Suppressor macrophage treated with lipopolysaccharide for 1 hour (primary cell): ENCODE results near the gene GTPBP6.

ENCODE experiments used
- DNase-seq, 3 donors: peaks; one replicate each; pipeline ENCODE4 v3.0.0-alpha.2; 2020 to 2022

GTPBP6 gene

GRCh38 chrX:318739-319578 lies at the start of gene GTPBP6:
GTPBP6 (minus strand) TSS chrX:318796; CDS start chrX:318787, 9 bp downstream.
- DNase-seq: peak; percentile 99 to 100 (median 100)

- DNase-seq: no peak
Observed at GRCh38 chrX:367866-368265, 49.3 kb upstream of the GTPBP6 start.

- DNase-seq: no peak
Observed at GRCh38 chrX:367349-367748, 48.8 kb upstream of the GTPBP6 start.

GRCh38 chrX:363621-364375 lies 45.2 kb upstream of the GTPBP6 start:
- no peak for DNase-seq

- no peak for DNase-seq
Observed at GRCh38 chrX:362937-363620, 44.5 kb upstream of the GTPBP6 start.

- DNase-seq: no peak
Observed at GRCh38 chrX:362351-362750, 43.8 kb upstream of the GTPBP6 start.

- DNase-seq: no peak
Observed at GRCh38 chrX:361231-362145, 42.9 kb upstream of the GTPBP6 start.

GRCh38 chrX:360496-361150 lies 42.0 kb upstream of the GTPBP6 start:
- DNase-seq: no peak

GRCh38 chrX:358651-359143 lies 40.1 kb upstream of the GTPBP6 start:
- DNase-seq: no peak

- peak; percentile 56 to 69 (median 63) for DNase-seq
Observed at GRCh38 chrX:357693-358471, 39.3 kb upstream of the GTPBP6 start.

- DNase-seq: no peak
Observed at GRCh38 chrX:357035-357692, 38.6 kb upstream of the GTPBP6 start.

- DNase-seq: no peak
Observed at GRCh38 chrX:356385-357034, 37.9 kb upstream of the GTPBP6 start.

GRCh38 chrX:355329-356050 lies 36.9 kb upstream of the GTPBP6 start:
- DNase-seq: no peak

GRCh38 chrX:353566-354535 lies 35.3 kb upstream of the GTPBP6 start:
- no peak for DNase-seq

- no peak for DNase-seq
Observed at GRCh38 chrX:352582-353314, 34.2 kb upstream of the GTPBP6 start.

- DNase-seq: no peak
Observed at GRCh38 chrX:352181-352580, 33.6 kb upstream of the GTPBP6 start.

- no peak for DNase-seq
Observed at GRCh38 chrX:351736-352135, 33.1 kb upstream of the GTPBP6 start.
